ENCODE results near the gene ETV6.

DNA sequence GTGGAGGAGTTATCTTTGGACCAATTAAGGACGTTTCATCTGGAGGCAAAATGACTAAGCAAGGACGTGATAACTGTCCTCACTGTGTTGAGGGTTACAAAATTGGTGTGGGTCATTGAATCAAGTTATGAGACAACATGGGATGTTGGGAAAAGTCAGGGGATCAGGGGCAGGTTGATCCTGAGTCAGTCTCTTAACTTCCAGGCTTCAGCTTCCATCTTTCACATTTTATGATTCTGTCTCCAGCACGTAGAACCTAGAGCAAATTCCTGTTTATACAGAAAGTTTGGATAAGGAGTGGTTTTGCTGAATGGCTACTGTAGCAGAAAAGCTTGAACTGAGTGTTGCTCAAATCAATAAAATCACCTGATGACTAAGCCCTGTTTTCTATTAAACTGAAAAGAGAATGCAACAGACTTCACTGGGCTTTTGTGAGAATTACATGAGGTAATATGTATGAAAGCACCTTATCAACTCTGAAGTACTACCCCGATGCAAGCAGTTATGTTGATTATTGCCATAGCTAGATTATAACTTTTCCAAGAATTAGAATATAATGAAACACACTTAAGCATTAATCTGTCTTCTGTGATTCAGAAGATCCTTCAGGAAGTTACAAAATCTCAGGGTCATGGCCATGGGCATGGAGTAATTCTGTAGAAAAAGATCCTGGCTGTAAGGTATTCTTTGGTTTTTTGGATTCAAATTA lies 184.8 kb downstream of the ETV6 start:
- TF ChIP-seq, protein P1, sequence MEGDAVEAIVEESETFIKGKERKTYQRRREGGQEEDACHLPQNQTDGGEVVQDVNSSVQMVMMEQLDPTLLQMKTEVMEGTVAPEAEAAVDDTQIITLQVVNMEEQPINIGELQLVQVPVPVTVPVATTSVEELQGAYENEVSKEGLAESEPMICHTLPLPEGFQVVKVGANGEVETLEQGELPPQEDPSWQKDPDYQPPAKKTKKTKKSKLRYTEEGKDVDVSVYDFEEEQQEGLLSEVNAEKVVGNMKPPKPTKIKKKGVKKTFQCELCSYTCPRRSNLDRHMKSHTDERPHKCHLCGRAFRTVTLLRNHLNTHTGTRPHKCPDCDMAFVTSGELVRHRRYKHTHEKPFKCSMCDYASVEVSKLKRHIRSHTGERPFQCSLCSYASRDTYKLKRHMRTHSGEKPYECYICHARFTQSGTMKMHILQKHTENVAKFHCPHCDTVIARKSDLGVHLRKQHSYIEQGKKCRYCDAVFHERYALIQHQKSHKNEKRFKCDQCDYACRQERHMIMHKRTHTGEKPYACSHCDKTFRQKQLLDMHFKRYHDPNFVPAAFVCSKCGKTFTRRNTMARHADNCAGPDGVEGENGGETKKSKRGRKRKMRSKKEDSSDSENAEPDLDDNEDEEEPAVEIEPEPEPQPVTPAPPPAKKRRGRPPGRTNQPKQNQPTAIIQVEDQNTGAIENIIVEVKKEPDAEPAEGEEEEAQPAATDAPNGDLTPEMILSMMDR (optimal IDR thresholded peaks at IDR 0.05 in 1 of 3, IDR thresholded peaks at IDR 0.05 in 1 of 3, conservative IDR thresholded peaks at IDR 0.05 in 1 of 3; ENCODE audit: extremely low read depth in 1 of 3, insufficient read depth in 2 of 3, low read length in 3 of 3): no peak
- no peak for TF ChIP-seq EZH2 (IDR thresholded peaks at IDR 0.05; ENCODE audit: low read length)
